LNCAP (cell line): ENCODE results near the gene C1QTNF5.

ENCODE experiments used
- TF ChIP-seq, protein P1 (sequence below): fragments of 450-650 bp; IDR thresholded peaks from 2 replicates; pipeline ENCODE4 v1.5.1; 2017; ENCODE audit warnings: mild to moderate bottlenecking

Gene C1QTNF5

DNA sequence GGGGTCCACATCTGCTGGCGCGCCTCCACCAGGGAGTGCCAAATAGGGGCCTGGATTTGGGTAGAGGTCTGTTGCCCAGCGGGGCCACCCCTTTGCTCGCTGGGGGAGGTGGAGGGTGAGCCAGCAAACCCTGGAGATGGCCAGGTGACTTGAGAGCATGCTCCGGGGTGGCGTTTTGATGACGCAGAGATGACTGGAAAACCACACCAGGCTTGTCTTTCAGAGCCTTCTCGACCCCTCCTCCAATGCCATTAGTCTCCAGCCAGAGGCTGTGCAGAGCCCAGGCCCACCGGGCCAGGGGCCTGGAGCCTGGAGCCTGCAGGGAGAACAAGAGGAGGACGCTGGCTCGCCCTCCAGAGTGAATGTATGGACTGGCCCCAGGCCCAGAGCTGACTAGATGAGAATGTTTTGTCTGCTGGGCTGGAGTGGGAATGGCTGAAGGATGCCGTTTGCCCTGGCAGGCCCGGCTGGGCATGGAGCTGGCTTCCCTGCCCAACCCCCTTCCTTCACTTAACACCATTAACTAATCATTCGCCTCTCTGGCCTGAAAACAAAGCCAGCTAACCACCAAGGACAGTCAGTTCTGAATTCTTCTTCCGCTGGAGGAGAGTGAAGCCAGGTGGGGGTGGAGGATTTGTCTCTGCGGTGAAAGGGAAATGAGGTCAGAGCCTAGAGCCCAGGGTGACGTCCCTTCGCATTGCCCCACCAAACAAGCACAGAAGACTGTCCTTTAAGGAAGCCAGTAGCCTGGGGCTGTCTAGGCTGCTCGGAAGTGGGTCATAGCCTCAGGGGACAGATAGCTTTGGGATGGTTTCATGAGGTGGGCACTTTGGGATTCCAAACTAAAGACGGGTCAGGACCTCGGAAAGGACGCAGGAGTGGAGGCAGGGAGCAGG lies 22.2 kb downstream of the C1QTNF5 start:
- TF ChIP-seq, protein P1, sequence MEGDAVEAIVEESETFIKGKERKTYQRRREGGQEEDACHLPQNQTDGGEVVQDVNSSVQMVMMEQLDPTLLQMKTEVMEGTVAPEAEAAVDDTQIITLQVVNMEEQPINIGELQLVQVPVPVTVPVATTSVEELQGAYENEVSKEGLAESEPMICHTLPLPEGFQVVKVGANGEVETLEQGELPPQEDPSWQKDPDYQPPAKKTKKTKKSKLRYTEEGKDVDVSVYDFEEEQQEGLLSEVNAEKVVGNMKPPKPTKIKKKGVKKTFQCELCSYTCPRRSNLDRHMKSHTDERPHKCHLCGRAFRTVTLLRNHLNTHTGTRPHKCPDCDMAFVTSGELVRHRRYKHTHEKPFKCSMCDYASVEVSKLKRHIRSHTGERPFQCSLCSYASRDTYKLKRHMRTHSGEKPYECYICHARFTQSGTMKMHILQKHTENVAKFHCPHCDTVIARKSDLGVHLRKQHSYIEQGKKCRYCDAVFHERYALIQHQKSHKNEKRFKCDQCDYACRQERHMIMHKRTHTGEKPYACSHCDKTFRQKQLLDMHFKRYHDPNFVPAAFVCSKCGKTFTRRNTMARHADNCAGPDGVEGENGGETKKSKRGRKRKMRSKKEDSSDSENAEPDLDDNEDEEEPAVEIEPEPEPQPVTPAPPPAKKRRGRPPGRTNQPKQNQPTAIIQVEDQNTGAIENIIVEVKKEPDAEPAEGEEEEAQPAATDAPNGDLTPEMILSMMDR, result no peak

DNA sequence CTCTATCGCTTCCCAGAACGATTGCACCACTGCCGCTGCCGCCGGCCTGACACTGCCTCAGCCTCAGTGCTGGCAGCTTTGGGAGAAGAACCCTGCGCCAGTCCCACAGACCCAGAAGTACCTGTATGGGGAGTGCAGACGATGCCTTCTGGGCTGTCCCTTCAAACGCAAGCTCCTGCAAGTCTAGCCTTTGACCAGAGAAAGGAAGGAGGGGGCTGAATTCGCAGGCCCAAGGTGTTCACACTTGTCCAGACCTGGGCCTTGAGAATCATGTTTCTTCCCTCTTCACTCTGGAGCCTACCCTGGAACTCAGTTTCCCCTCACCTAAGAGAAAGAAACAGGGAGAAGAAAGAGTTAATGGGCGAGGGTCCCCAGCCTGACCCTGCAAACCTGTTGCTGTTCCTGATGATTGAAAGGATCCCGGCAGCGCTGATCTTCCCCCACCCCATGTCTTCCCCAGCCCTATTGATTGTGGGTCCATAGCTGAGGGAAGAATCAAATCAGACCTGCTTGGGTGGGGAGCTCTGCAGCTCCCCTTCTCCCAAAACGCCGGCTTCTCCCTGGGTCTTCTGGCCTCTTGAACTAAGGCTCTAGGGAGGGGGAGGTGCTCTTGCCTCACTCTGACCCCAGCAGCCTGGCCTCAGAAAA lies 23.0 kb downstream of the C1QTNF5 start:
- TF ChIP-seq, protein P1, result no peak

DNA sequence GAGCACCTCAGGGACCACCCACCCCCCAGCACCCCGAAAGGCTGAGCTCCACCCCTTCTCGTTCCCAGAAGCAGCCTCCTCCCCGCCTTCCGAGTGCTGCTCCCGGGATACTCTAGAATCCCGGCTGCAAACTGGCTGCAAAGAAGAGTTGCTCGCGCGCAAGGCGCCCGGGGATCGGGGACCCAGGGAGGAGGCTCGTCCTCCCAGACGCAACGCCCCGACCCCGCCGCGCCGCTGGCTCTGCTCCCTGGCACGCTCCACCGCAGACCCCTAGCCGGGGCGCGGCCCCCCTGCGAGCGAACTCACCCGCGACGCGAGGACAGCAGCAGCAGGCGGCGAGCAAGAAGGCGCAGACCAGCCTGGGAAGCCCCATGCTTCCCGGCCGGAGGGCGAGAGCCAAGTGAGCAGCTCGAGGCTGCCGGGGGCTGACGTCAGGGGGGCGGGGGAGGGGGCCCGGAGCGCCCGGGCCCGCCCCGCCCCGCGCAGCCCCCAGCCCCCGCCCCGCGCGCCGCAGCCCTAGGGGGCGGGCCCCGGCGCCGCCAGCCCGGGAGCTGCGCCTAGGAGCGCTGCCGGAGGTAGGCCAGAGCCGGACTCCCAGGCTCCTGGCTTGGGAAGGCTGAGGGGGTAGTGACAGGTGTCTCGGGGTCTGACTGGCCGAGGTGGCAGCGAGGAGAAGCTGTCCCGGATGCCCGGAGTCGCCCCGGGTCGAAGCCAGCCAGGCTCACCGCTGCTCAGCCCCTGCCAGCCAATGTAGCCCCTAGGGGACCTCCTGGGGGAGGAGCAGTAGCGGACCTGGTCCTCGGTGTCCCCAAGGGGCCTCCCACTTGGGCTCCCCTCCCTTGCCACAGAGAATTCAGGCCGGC lies 23.7 kb downstream of the C1QTNF5 start, which contains the start of gene MCAM:
Gene MCAM, minus strand, starts transcription at position 402 of the 863 bp plus-strand sequence. Its CDS starts 29 bp downstream, at position 373.
- TF ChIP-seq, protein P1, result no peak

DNA sequence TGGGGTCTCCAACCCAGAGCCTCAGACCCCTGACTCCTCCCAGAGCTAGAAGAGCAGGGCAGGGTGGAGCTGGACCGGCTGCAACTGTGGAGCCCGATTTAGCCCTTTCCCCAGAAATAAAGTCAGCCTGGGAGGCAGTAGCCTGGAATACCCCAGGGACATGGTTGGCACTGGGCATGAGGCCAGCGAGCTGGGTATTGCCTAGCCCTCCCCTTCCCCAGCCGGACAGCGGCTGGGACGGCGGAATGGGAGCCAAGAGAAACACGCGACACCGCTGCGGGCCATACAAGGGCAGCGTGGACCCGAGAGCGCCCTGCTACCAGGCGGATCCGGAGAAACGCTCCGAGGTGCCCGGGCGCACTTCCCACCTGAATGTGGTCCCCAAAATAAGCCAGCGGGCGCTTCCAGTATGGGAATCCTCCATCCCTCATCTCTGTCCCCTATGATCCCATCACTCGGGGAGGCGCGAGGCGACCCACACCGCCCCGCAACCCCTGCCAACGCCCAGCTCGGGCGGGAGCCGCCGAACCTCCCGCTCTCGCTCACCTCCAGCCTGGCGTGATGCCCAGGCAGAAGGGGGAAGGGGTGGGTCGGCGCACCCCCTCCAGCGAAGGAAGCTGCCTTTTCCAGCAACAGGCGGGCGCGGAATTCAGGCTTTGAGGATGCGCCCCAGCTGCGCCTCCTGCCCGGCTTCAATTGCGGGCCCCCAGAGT lies 24.5 kb downstream of the C1QTNF5 start:
- TF ChIP-seq, protein P1, result no peak

DNA sequence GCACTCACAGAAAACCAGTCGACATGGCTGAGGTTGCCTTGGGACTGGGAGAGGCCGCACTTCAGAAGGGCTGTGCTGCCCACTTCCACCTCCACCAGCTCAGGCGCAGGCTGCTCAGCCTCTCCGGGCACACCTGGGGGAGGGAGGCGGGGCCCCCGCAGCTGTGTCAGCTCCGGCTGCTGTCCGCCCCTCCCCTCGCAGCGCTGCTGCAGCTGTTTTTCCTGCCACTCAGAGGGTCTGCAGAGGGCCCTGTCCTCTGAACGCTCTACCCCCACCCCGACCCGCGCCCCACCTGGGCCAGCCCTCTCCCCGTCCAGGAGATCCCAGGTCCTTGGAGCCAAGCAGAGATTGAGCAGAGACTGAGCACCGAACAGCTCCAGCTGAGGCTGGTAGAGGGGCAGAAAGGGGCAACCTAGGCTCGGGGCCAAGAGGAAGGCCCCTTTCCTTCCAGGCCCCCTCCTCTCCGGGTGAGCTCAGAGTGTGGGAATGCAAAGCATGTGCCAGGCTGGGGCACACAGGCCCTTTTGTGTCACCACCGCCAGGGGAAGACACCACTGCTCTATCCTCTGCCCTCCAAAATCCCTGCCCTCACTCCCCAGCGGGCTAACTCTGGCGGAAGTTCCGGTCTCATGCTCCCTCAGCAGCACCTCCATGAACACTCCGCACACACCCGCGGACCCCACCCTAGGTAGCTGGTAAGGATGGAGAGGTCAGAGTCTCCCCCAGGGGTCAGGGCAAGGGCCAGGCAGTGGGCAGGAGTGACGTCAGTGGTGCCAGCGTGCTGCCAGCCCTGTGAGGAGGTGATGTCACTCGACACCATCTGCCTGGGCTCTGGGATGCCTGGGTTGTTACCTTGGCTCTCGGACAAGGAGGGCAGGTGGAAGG lies 25.3 kb downstream of the C1QTNF5 start:
- TF ChIP-seq, protein P1, result no peak

DNA sequence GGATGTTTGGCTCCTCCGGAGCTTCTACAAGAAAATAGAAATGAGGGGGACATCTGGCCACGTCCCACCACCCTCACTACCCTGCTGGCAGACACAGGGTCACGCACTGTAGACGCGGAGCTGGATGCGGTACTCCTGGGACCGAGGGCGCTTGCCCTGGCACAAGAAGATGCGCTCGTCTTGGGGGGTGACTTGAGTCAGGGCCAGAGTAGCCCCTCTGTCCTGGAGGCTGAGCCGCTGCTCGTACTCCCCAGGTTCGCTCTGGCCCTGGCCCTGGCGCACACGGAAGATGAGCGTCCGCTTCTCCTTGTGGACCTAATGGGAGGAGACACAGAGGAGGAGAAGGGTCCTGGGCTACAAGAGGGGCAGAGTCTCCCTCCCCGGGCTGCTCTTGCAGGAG lies 26.0 kb downstream of the C1QTNF5 start:
- TF ChIP-seq, protein P1, result no peak
